ENCODE data around the gene ACBD3.

The ACBD3 gene

GRCh38 chr1:226120398-226120797 lies 66.1 kb downstream of the ACBD3 start:
- no peak overlapping the region for H3K4me3 ChIP-seq (replicated peaks; ENCODE audit: insufficient read depth, low read length)
- H3K27ac ChIP-seq (replicated peaks): no peak overlapping the region
- no peaks in the 10 kb centered on the region for H3K27me3 ChIP-seq (ENCODE audit: insufficient read depth, poor library complexity, severe bottlenecking)
- no peak for TF ChIP-seq CTCF (IDR thresholded peaks at IDR 0.05; ENCODE audit: insufficient read depth, low read length)
- TF ChIP-seq SPI1 (IDR thresholded peaks at IDR 0.05; ENCODE audit: borderline replicate concordance, low read depth): no peak
- no peak for TF ChIP-seq POLR2AphosphoS5 (IDR thresholded peaks at IDR 0.05; ENCODE audit: low read depth)
- TF ChIP-seq GABPA (IDR thresholded peaks at IDR 0.05; ENCODE audit: low read depth): no peak
- DNase-seq (ENCODE audit: low read depth in 1 of 2, low spot score in 1 of 2): no peak

- Histone ChIP-seq H3K4me3 (replicated peaks; ENCODE audit: insufficient read depth, low read length) (no peak overlapping the region), H3K27ac (replicated peaks) (no peak overlapping the region), H3K27me3 (ENCODE audit: insufficient read depth, poor library complexity, severe bottlenecking) (no peaks in the 10 kb centered on the region)
- no peak for DNase-seq (ENCODE audit: low read depth in 1 of 2, low spot score in 1 of 2)
- TF ChIP-seq CTCF (IDR thresholded peaks at IDR 0.05; ENCODE audit: insufficient read depth, low read length) (no peak), POLR2AphosphoS5 (IDR thresholded peaks at IDR 0.05; ENCODE audit: low read depth) (no peak), GABPA (IDR thresholded peaks at IDR 0.05; ENCODE audit: low read depth) (no peak), SPI1 (IDR thresholded peaks at IDR 0.05; ENCODE audit: borderline replicate concordance, low read depth) (no peak)
- TF ChIP-seq, protein P1, sequence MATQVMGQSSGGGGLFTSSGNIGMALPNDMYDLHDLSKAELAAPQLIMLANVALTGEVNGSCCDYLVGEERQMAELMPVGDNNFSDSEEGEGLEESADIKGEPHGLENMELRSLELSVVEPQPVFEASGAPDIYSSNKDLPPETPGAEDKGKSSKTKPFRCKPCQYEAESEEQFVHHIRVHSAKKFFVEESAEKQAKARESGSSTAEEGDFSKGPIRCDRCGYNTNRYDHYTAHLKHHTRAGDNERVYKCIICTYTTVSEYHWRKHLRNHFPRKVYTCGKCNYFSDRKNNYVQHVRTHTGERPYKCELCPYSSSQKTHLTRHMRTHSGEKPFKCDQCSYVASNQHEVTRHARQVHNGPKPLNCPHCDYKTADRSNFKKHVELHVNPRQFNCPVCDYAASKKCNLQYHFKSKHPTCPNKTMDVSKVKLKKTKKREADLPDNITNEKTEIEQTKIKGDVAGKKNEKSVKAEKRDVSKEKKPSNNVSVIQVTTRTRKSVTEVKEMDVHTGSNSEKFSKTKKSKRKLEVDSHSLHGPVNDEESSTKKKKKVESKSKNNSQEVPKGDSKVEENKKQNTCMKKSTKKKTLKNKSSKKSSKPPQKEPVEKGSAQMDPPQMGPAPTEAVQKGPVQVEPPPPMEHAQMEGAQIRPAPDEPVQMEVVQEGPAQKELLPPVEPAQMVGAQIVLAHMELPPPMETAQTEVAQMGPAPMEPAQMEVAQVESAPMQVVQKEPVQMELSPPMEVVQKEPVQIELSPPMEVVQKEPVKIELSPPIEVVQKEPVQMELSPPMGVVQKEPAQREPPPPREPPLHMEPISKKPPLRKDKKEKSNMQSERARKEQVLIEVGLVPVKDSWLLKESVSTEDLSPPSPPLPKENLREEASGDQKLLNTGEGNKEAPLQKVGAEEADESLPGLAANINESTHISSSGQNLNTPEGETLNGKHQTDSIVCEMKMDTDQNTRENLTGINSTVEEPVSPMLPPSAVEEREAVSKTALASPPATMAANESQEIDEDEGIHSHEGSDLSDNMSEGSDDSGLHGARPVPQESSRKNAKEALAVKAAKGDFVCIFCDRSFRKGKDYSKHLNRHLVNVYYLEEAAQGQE (IDR thresholded peaks at IDR 0.05; ENCODE audit: insufficient replicate concordance, low read depth): no peak
Observed at GRCh38 chr1:226119169-226119568, 67.4 kb downstream of the ACBD3 start.

- Histone ChIP-seq H3K27ac (replicated peaks) (no peak overlapping the region), H3K4me3 (replicated peaks; ENCODE audit: insufficient read depth, low read length) (no peak overlapping the region), H3K27me3 (ENCODE audit: insufficient read depth, poor library complexity, severe bottlenecking) (no peaks in the 10 kb centered on the region)
- no peak for DNase-seq (ENCODE audit: low read depth in 1 of 2, low spot score in 1 of 2)
- TF ChIP-seq SPI1 (IDR thresholded peaks at IDR 0.05; ENCODE audit: borderline replicate concordance, low read depth) (no peak), CTCF (IDR thresholded peaks at IDR 0.05; ENCODE audit: insufficient read depth, low read length) (no peak), POLR2AphosphoS5 (IDR thresholded peaks at IDR 0.05; ENCODE audit: low read depth) (no peak), GABPA (IDR thresholded peaks at IDR 0.05; ENCODE audit: low read depth) (no peak)
- TF ChIP-seq, protein P1 (IDR thresholded peaks at IDR 0.05; ENCODE audit: insufficient replicate concordance, low read depth): no peak
Observed at GRCh38 chr1:226118357-226118756, 68.2 kb downstream of the ACBD3 start.

- TF ChIP-seq GABPA (IDR thresholded peaks at IDR 0.05; ENCODE audit: low read depth) (no peak), SPI1 (IDR thresholded peaks at IDR 0.05; ENCODE audit: borderline replicate concordance, low read depth) (no peak), POLR2AphosphoS5 (IDR thresholded peaks at IDR 0.05; ENCODE audit: low read depth) (no peak), CTCF (IDR thresholded peaks at IDR 0.05; ENCODE audit: insufficient read depth, low read length) (no peak)
- TF ChIP-seq, protein P1 (IDR thresholded peaks at IDR 0.05; ENCODE audit: insufficient replicate concordance, low read depth): no peak
- DNase-seq (ENCODE audit: low read depth in 1 of 2, low spot score in 1 of 2): no peak
- no peak overlapping the region for H3K27ac ChIP-seq (replicated peaks)
- H3K4me3 ChIP-seq (replicated peaks; ENCODE audit: insufficient read depth, low read length): no peak overlapping the region
- no peaks in the 10 kb centered on the region for H3K27me3 ChIP-seq (ENCODE audit: insufficient read depth, poor library complexity, severe bottlenecking)
Observed at GRCh38 chr1:226117330-226117729, 69.2 kb downstream of the ACBD3 start.
